Fibroblast of pulmonary artery (primary cell): ENCODE data around the gene KRTAP20-4.

Source experiments
- DNase-seq: peaks from one replicate; pipeline ENCODE4 v3.0.0-alpha.2; 2010; ENCODE audit warnings: low read depth
- H3K4me3 ChIP-seq: replicated peaks from 2 replicates; pipeline ENCODE4 v1.5.1; 2011; ENCODE audit warnings: low read depth, mild to moderate bottlenecking, control low read depth, low read length, moderate library complexity
- CTCF ChIP-seq: IDR thresholded peaks from 2 replicates; pipeline ENCODE4 v1.5.1; 2011; ENCODE audit warnings: mild to moderate bottlenecking, control low read depth, low read length, inconsistent platforms; ENCODE audit errors: missing control alignments

Gene KRTAP20-4

GRCh38 chr21:30620080-30620479 is 347 bp upstream of the KRTAP20-4 start:
- H3K4me3 ChIP-seq, result no peak overlapping the region
- DNase-seq, result no peak
- TF ChIP-seq CTCF, result no peak

GRCh38 chr21:30623362-30623761 is 2.9 kb downstream of the KRTAP20-4 start:
- no peak overlapping the region for H3K4me3 ChIP-seq
- DNase-seq, result no peak
- TF ChIP-seq CTCF, result no peak

- TF ChIP-seq CTCF, result no peak
- no peak overlapping the region for H3K4me3 ChIP-seq
- DNase-seq, result no peak
These were observed 5.2 kb downstream of the KRTAP20-4 start for GRCh38 chr21:30625449-30626165.

- TF ChIP-seq CTCF, result no peak
- no peak overlapping the region for H3K4me3 ChIP-seq
- no peak for DNase-seq
These were observed 7.7 kb downstream of the KRTAP20-4 start for GRCh38 chr21:30628109-30628508.

- peak; percentile 4 for DNase-seq
- H3K4me3 ChIP-seq, result no peak overlapping the region
- TF ChIP-seq CTCF, result no peak
These were observed 8.8 kb downstream of the KRTAP20-4 start for GRCh38 chr21:30629200-30629599.

GRCh38 chr21:30634906-30635305 is 14.5 kb downstream of the KRTAP20-4 start, which contains the start of gene KRTAP20-2:
TSS of gene KRTAP20-2 (plus strand) at chr21:30635206. CDS start at chr21:30635264, 58 bp downstream.
- no peak within 1 kb of the TSS for H3K4me3 ChIP-seq
- DNase-seq, result no peak
- no peak for TF ChIP-seq CTCF

GRCh38 chr21:30638686-30639085 is 18.3 kb downstream of the KRTAP20-4 start:
- no peak for TF ChIP-seq CTCF
- H3K4me3 ChIP-seq, result no peak overlapping the region
- no peak for DNase-seq
